ENCODE measurements around the gene DHX34. TPM values are rescaled to one million over a fixed set of nuclear protein-coding genes. Genes with fewer than 3 reads are reported as not detected.
"Not testable (repeated sequence)": the region's sequence is repeated elsewhere in the genome, so short reads cannot be mapped to it uniquely, and the experiment has no call there.

Gene DHX34
- total RNA-seq, 1 donor from 2014 or later = 10.2 TPM

GRCh38 chr19:47386582-47386981 is 37.5 kb downstream of the DHX34 start:
- DNase-seq (ENCODE audit: low spot score in 2 of 2); FAIRE-seq: not testable (repeated sequence)

- FAIRE-seq; DNase-seq (ENCODE audit: low spot score in 2 of 2): not testable (repeated sequence)
Observed at GRCh38 chr19:47387623-47388022, 38.5 kb downstream of the DHX34 start.

- FAIRE-seq; DNase-seq (ENCODE audit: low spot score in 2 of 2): not testable (repeated sequence)
Observed at GRCh38 chr19:47388721-47389120, 39.6 kb downstream of the DHX34 start.

- no peak for DNase-seq (ENCODE audit: low spot score in 2 of 2)
- no peak for FAIRE-seq
Observed at GRCh38 chr19:47389150-47389556, 40.0 kb downstream of the DHX34 start.

GRCh38 chr19:47390533-47391488 is 41.7 kb downstream of the DHX34 start:
- FAIRE-seq = no peak
- no peak for DNase-seq (ENCODE audit: low spot score in 2 of 2)

- FAIRE-seq (no peak), DNase-seq (ENCODE audit: low spot score in 2 of 2) (peak in 1 of 2 donors; percentile 68)
Observed at GRCh38 chr19:47391510-47392223, 42.6 kb downstream of the DHX34 start.

GRCh38 chr19:47398707-47399597 is 49.8 kb downstream of the DHX34 start:
- FAIRE-seq (no peak), DNase-seq (ENCODE audit: low spot score in 2 of 2) (no peak)

GRCh38 chr19:47402504-47402903 is 53.4 kb downstream of the DHX34 start:
- no peak for DNase-seq (ENCODE audit: low spot score in 2 of 2)
- FAIRE-seq = no peak

- FAIRE-seq = no peak
- no peak for DNase-seq (ENCODE audit: low spot score in 2 of 2)
Observed at GRCh38 chr19:47404334-47405196, 55.5 kb downstream of the DHX34 start.

GRCh38 chr19:47405197-47405550 is 56.1 kb downstream of the DHX34 start:
- FAIRE-seq = no peak

GRCh38 chr19:47405854-47406417 is 56.8 kb downstream of the DHX34 start:
- DNase-seq (ENCODE audit: low spot score in 2 of 2) (no peak), FAIRE-seq (no peak)

More at GRCh38 chr19:47405197-47405550, 56.1 kb downstream of the DHX34 start:
- DNase-seq (ENCODE audit: low spot score in 2 of 2) = no peak

- DNase-seq (ENCODE audit: low spot score in 2 of 2) = no peak
- FAIRE-seq = no peak
Observed at GRCh38 chr19:47406711-47407416, 57.7 kb downstream of the DHX34 start.

GRCh38 chr19:47407417-47407774 is 58.3 kb downstream of the DHX34 start:
- FAIRE-seq (no peak), DNase-seq (ENCODE audit: low spot score in 2 of 2) (no peak)

GRCh38 chr19:47408156-47408938 is 59.2 kb downstream of the DHX34 start:
- DNase-seq (ENCODE audit: low spot score in 2 of 2) (no peak), FAIRE-seq (no peak)

- FAIRE-seq (no peak), DNase-seq (ENCODE audit: low spot score in 2 of 2) (no peak)
Observed at GRCh38 chr19:47411101-47411500, 62.0 kb downstream of the DHX34 start.

GRCh38 chr19:47411696-47412095 is 62.6 kb downstream of the DHX34 start:
- not testable (repeated sequence) for DNase-seq (ENCODE audit: low spot score in 2 of 2); FAIRE-seq

- FAIRE-seq (no peak), DNase-seq (ENCODE audit: low spot score in 2 of 2) (no peak)
Observed at GRCh38 chr19:47413941-47414340, 64.8 kb downstream of the DHX34 start.

- no peak for DNase-seq (ENCODE audit: low spot score in 2 of 2)
- no peak for FAIRE-seq
Observed at GRCh38 chr19:47414469-47414868, 65.4 kb downstream of the DHX34 start.

Measured in frontal cortex (tissue), 4 donors.